Measurements from ENCODE around the gene INPP5F.
"Not testable (repeated sequence)": the region's sequence is repeated elsewhere in the genome, so short reads cannot be mapped to it uniquely, and the experiment has no call there.

INPP5F gene

GRCh38 chr10:119747940-119748339, 22.1 kb downstream of the INPP5F start:
- no peak for DNase-seq

- no peak for DNase-seq
Observed at GRCh38 chr10:119748871-119749270, 23.0 kb downstream of the INPP5F start.

- DNase-seq: no peak
Observed at GRCh38 chr10:119749455-119749854, 23.6 kb downstream of the INPP5F start.

GRCh38 chr10:119750391-119751230, 24.8 kb downstream of the INPP5F start:
- DNase-seq: peak; percentile 49 to 54

GRCh38 chr10:119753309-119753708, 27.5 kb downstream of the INPP5F start:
- no peak for DNase-seq

GRCh38 chr10:119754085-119754484, 28.2 kb downstream of the INPP5F start:
- DNase-seq: no peak

GRCh38 chr10:119754936-119755335, 29.1 kb downstream of the INPP5F start:
- no peak for DNase-seq

GRCh38 chr10:119755446-119755845, 29.6 kb downstream of the INPP5F start:
- DNase-seq: no peak

- DNase-seq: no peak
Observed at GRCh38 chr10:119758448-119759195, 32.8 kb downstream of the INPP5F start.

GRCh38 chr10:119759832-119760231, 34.0 kb downstream of the INPP5F start:
- no peak for DNase-seq

GRCh38 chr10:119761106-119761505, 35.3 kb downstream of the INPP5F start:
- no peak for DNase-seq

- DNase-seq: no peak
Observed at GRCh38 chr10:119762035-119762434, 36.2 kb downstream of the INPP5F start.

- DNase-seq: no peak
Observed at GRCh38 chr10:119762805-119763798, 37.3 kb downstream of the INPP5F start.

GRCh38 chr10:119768455-119769094, 42.7 kb downstream of the INPP5F start:
- DNase-seq: no peak

GRCh38 chr10:119769886-119770285, 44.0 kb downstream of the INPP5F start:
- no peak for DNase-seq

GRCh38 chr10:119770928-119771327, 45.1 kb downstream of the INPP5F start:
- DNase-seq: no peak

GRCh38 chr10:119772334-119772733, 46.5 kb downstream of the INPP5F start:
- DNase-seq: no peak

GRCh38 chr10:119773041-119773440, 47.2 kb downstream of the INPP5F start:
- DNase-seq: not testable (repeated sequence)

GRCh38 chr10:119775529-119775928, 49.7 kb downstream of the INPP5F start:
- no peak for DNase-seq

- no peak for DNase-seq
Observed at GRCh38 chr10:119776536-119776935, 50.7 kb downstream of the INPP5F start.

GRCh38 chr10:119777686-119778085, 51.8 kb downstream of the INPP5F start:
- DNase-seq: no peak

GRCh38 chr10:119778776-119779445, 53.1 kb downstream of the INPP5F start:
- no peak for DNase-seq
